Astrocyte (in vitro differentiated cells and primary cell): Measurements from ENCODE around the gene TBPL1. TPM values are rescaled to one million over a fixed set of nuclear protein-coding genes. Genes with fewer than 3 reads are reported as not detected.
A peak's percentile ranks its signal among the peaks of the same experiment; 100 is the strongest.

Experiments used
- DNase-seq: peaks from one replicate; pipeline ENCODE4 v3.0.0-alpha.2; 2010; ENCODE audit warnings: low read depth
- FAIRE-seq: peaks from 2 replicates; lab custom pipeline; 2011; peaks lifted over from hg19 to GRCh38; lab: Jason Lieb, UNC
- H2AFZ ChIP-seq: 2 replicates; pipeline ENCODE4 v1.6.0; 2012; ENCODE audit warnings: low read depth, low read length, inconsistent platforms
- H3K27ac ChIP-seq: 2 replicates; pipeline ENCODE4 v1.5.1; 2011; ENCODE audit warnings: low read depth, low read length, inconsistent platforms
- H3K27me3 ChIP-seq: 2 replicates; pipeline ENCODE4 v1.6.0; 2011; ENCODE audit warnings: low read length, inconsistent platforms; ENCODE audit not compliant: insufficient read depth
- H3K36me3 ChIP-seq: 2 replicates; pipeline ENCODE4 v1.5.1; 2011; ENCODE audit warnings: low read length, inconsistent platforms; ENCODE audit not compliant: insufficient read depth
- H3K4me1 ChIP-seq: 2 replicates; pipeline ENCODE4 v1.5.1; 2011; ENCODE audit warnings: low read length, inconsistent platforms; ENCODE audit not compliant: insufficient read depth
- H3K4me2 ChIP-seq: 2 replicates; pipeline ENCODE4 v1.6.0; 2012; ENCODE audit warnings: low read length, inconsistent platforms
- H3K4me3 ChIP-seq: 2 replicates; pipeline ENCODE4 v1.5.1; 2011; ENCODE audit warnings: low read depth, mild to moderate bottlenecking, low read length, inconsistent platforms; ENCODE audit not compliant: insufficient read depth
- H3K79me2 ChIP-seq: 2 replicates; pipeline ENCODE4 v1.6.0; 2012; ENCODE audit warnings: mild to moderate bottlenecking, low read length, inconsistent platforms; ENCODE audit not compliant: insufficient read depth
- H3K9ac ChIP-seq: 2 replicates; pipeline ENCODE4 v1.6.0; 2012; ENCODE audit warnings: mild to moderate bottlenecking, low read length, inconsistent platforms
- H3K9me3 ChIP-seq: 2 replicates; pipeline ENCODE4 v1.5.1; 2012; ENCODE audit warnings: low read depth, mild to moderate bottlenecking, low read length, inconsistent platforms; ENCODE audit not compliant: insufficient read depth
- H4K20me1 ChIP-seq: 2 replicates; pipeline ENCODE4 v1.6.0; 2012; ENCODE audit warnings: low read length, inconsistent platforms; ENCODE audit not compliant: insufficient read depth
- H3K27ac Mint-ChIP-seq: one replicate; pipeline ENCODE4 v1.8.0; 2021; ENCODE audit warnings: mild to moderate bottlenecking, mixed read lengths; ENCODE audit not compliant: unreplicated experiment
- H3K27me3 Mint-ChIP-seq: one replicate; pipeline ENCODE4 v1.8.0; 2021; ENCODE audit warnings: low read depth, mixed read lengths; ENCODE audit not compliant: unreplicated experiment
- H3K36me3 Mint-ChIP-seq: one replicate; pipeline ENCODE4 v1.8.0; 2021; ENCODE audit warnings: low read depth, mixed read lengths; ENCODE audit not compliant: unreplicated experiment
- H3K4me1 Mint-ChIP-seq: one replicate; pipeline ENCODE4 v1.8.0; 2021; ENCODE audit warnings: low read depth, mixed read lengths; ENCODE audit not compliant: unreplicated experiment
- H3K4me3 Mint-ChIP-seq: one replicate; pipeline ENCODE4 v1.8.0; 2021; ENCODE audit warnings: mild to moderate bottlenecking, moderate library complexity, mixed read lengths; ENCODE audit not compliant: unreplicated experiment
- H3K9me3 Mint-ChIP-seq: one replicate; pipeline ENCODE4 v1.8.0; 2021; ENCODE audit warnings: mild to moderate bottlenecking, mixed read lengths; ENCODE audit not compliant: unreplicated experiment
- CTCF ChIP-seq: IDR thresholded peaks from 2 replicates; pipeline ENCODE4 v1.5.1; 2011; ENCODE audit warnings: low read depth, mild to moderate bottlenecking, inconsistent platforms, low read length, moderate library complexity; ENCODE audit not compliant: insufficient read depth
- EZH2 ChIP-seq: IDR thresholded peaks from 2 replicates; pipeline ENCODE4 v1.6.1; 2012; ENCODE audit warnings: mild to moderate bottlenecking, low read length, inconsistent platforms; ENCODE audit not compliant: insufficient read depth
- total RNA-seq: library from RNA; stranded (reverse); gene quantifications from 2 replicates; pipeline ENCODE4 v1.2.1, GENCODE V29; 2021

TBPL1 gene
- total RNA-seq, 1 donor from 2014 or later = 54.0 TPM

- DNase-seq (no peak), FAIRE-seq (no peak)
- Histone ChIP-seq H3K9me3 (no peaks in the 10 kb centered on the region), H3K27me3 (peaks cover 22% of the 10 kb centered on the region), H3K79me2 (no peaks in the 10 kb centered on the region), H3K4me2 (no peak overlapping the region), H3K27ac (no peak overlapping the region), H3K9ac (no peak overlapping the region), H3K4me3 (no peak overlapping the region), H2AFZ (no peak overlapping the region), H3K36me3 (no peaks in the 10 kb centered on the region), H4K20me1 (no peaks in the 10 kb centered on the region), H3K4me1 (no peaks in the 10 kb centered on the region)
- Mint-ChIP-seq H3K36me3 (no peaks in the 10 kb centered on the region), H3K4me1 (peaks cover 6% of the 10 kb centered on the region), H3K27ac (no peak overlapping the region), H3K9me3 (no peaks in the 10 kb centered on the region), H3K4me3 (no peak overlapping the region), H3K27me3 (peaks cover 10% of the 10 kb centered on the region)
- TF ChIP-seq EZH2 (no peak), CTCF (no peak)
Measured at GRCh38 chr6:133906050-133906449, 47.0 kb upstream of the TBPL1 start.

- H3K4me1 Mint-ChIP-seq = no peaks in the 10 kb centered on the region
- Histone ChIP-seq H3K4me1 (peaks cover 3% of the 10 kb centered on the region), H3K9ac (peak overlapping the region; percentile 41), H3K27me3 (no peaks in the 10 kb centered on the region), H3K79me2 (no peaks in the 10 kb centered on the region), H3K4me2 (peak overlapping the region; percentile 57), H3K36me3 (no peaks in the 10 kb centered on the region), H3K27ac (no peak overlapping the region), H2AFZ (peak overlapping the region; percentile 57), H3K4me3 (no peak overlapping the region), H4K20me1 (no peaks in the 10 kb centered on the region), H3K9me3 (no peaks in the 10 kb centered on the region)
- H3K9me3 Mint-ChIP-seq = no peaks in the 10 kb centered on the region
- H3K36me3 Mint-ChIP-seq = no peaks in the 10 kb centered on the region
- H3K27me3 Mint-ChIP-seq = no peaks in the 10 kb centered on the region
- FAIRE-seq (peak; percentile 88), DNase-seq (peak; percentile 59)
- H3K27ac Mint-ChIP-seq = no peak overlapping the region
- TF ChIP-seq EZH2 (no peak), CTCF (peak; percentile 98)
- H3K4me3 Mint-ChIP-seq = no peak overlapping the region
Measured at GRCh38 chr6:133916650-133917151, 36.3 kb upstream of the TBPL1 start.

GRCh38 chr6:133917781-133918180 is 35.2 kb upstream of the TBPL1 start:
- no peaks in the 10 kb centered on the region for H3K4me1 Mint-ChIP-seq
- H3K27ac Mint-ChIP-seq = no peak overlapping the region
- no peak for TF ChIP-seq CTCF
- no peak for TF ChIP-seq EZH2
- Histone ChIP-seq H3K4me1 (peaks cover 3% of the 10 kb centered on the region), H2AFZ (no peak overlapping the region), H3K9ac (no peak overlapping the region), H3K9me3 (no peaks in the 10 kb centered on the region), H3K4me2 (no peak overlapping the region), H3K79me2 (no peaks in the 10 kb centered on the region), H3K27me3 (no peaks in the 10 kb centered on the region), H3K27ac (no peak overlapping the region), H4K20me1 (no peaks in the 10 kb centered on the region), H3K4me3 (no peak overlapping the region), H3K36me3 (no peaks in the 10 kb centered on the region)
- H3K9me3 Mint-ChIP-seq = no peaks in the 10 kb centered on the region
- DNase-seq (no peak), FAIRE-seq (no peak)
- no peaks in the 10 kb centered on the region for H3K27me3 Mint-ChIP-seq
- no peak overlapping the region for H3K4me3 Mint-ChIP-seq
- H3K36me3 Mint-ChIP-seq = no peaks in the 10 kb centered on the region
